Epithelial cell of proximal tubule (primary cell): ENCODE data around the gene PSMA7. TPM values are rescaled to one million over a fixed set of nuclear protein-coding genes. Genes with fewer than 3 reads are reported as not detected.
"Not testable (repeated sequence)": the region's sequence is repeated elsewhere in the genome, so short reads cannot be mapped to it uniquely, and the experiment has no call there.

Source experiments
- DNase-seq: peaks from one replicate; pipeline ENCODE4 v3.0.0-alpha.2; 2011; ENCODE audit warnings: low read depth
- H3K4me3 ChIP-seq: 2 replicates; pipeline ENCODE4 v1.5.1; 2011; ENCODE audit warnings: low read depth, mild to moderate bottlenecking, low read length
- total RNA-seq: library from RNA; depleted of rRNA; stranded (reverse); fragments of >200 nt; gene quantifications from 2 replicates; pipeline ENCODE4 v1.2.3, GENCODE V29; 2015
- TF ChIP-seq, protein P1 (sequence below): conservative IDR thresholded peaks from 2 replicates; pipeline ENCODE4 v1.5.1; 2012; ENCODE audit warnings: low read depth, mild to moderate bottlenecking, low read length

PSMA7 gene
- total RNA-seq, 1 donor from 2014 or later, result 541 TPM

DNA sequence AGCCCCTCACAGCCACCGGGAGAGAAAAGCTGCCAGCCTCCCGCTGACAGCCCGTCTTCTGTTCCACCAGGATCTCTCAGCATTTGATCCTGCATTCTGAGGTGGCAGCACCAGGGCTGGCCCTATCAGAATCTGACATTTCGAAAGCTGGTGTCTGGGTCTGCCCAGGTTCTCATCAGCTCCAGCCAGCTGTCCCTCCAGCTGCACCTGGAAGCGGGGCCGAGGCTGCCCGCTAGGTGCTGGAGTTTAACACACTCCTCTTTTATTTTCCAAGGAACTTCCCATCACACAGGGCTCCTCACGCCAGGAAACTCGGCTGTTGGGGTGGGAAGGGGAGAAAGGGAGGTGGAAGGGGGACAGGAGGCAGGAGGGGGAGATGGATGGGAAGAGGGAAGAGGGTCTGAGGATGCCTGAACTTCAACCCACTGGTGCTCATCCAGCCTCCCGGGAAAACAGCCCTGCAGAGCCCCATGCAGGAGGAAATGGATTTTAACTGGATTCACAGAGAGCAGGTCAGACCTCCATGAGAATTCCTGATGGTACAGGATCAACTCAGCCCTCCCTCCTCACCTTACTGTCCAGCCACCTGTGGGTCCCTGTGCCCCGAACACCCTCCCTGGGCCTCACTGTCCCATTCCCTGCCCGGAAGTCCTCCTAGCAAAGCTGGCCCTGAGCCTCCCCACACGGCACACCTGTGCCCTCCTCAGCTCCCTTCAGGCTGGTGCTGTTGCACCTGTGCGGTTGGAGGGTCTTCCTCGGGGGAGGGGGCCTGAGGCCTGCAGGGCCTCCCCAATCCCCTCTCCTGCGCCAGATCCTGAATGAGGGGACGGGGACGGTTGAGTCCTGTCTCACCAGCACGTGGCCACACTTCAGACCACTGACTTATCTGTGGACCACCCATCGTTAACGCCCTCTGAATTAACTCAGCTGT, 24.8 kb downstream of the PSMA7 start:
- TF ChIP-seq, protein P1, sequence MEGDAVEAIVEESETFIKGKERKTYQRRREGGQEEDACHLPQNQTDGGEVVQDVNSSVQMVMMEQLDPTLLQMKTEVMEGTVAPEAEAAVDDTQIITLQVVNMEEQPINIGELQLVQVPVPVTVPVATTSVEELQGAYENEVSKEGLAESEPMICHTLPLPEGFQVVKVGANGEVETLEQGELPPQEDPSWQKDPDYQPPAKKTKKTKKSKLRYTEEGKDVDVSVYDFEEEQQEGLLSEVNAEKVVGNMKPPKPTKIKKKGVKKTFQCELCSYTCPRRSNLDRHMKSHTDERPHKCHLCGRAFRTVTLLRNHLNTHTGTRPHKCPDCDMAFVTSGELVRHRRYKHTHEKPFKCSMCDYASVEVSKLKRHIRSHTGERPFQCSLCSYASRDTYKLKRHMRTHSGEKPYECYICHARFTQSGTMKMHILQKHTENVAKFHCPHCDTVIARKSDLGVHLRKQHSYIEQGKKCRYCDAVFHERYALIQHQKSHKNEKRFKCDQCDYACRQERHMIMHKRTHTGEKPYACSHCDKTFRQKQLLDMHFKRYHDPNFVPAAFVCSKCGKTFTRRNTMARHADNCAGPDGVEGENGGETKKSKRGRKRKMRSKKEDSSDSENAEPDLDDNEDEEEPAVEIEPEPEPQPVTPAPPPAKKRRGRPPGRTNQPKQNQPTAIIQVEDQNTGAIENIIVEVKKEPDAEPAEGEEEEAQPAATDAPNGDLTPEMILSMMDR, result no peak
- DNase-seq, result no peak

DNA sequence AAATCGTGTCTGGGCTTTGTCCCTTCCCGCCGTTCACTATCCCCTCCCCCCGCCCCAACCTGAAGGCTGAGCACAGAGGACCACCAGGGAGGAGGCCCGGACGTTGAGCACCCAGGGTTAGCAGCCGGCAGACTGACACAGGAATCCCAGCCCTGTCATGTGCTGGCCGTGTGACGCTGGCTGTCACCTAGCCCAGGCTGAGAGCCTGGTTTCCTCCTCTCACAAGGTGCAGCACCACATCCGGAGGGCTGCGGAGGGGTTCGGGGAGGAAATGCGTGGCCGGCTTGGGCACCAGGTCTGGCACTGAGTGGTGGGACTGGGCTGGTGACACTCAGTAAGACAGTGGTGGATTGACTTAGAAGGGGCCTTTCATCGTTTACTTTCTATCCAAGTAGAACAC, 25.5 kb downstream of the PSMA7 start:
- no peak for DNase-seq
- TF ChIP-seq, protein P1, result no peak
- H3K4me3 ChIP-seq, result no peak overlapping the region

More for the DNA sequence above, 24.8 kb downstream of the PSMA7 start:
- no peak overlapping the region for H3K4me3 ChIP-seq

DNA sequence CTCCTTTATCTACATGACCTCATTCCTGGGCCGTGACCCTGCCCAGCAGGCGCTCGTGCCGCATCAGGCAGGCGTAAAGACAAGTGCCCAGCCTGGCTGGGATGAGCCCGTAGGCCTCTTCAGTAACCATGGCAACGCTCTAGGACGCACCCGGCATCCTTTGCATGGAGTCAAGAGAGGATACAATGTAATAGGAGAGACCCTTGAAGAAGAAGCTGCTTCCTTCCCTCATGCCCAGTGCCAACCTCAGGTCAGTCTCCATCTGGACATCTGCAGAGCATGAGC, 25.9 kb downstream of the PSMA7 start:
- TF ChIP-seq, protein P1, result no peak
- no peak for DNase-seq
- H3K4me3 ChIP-seq, result no peak overlapping the region

DNA sequence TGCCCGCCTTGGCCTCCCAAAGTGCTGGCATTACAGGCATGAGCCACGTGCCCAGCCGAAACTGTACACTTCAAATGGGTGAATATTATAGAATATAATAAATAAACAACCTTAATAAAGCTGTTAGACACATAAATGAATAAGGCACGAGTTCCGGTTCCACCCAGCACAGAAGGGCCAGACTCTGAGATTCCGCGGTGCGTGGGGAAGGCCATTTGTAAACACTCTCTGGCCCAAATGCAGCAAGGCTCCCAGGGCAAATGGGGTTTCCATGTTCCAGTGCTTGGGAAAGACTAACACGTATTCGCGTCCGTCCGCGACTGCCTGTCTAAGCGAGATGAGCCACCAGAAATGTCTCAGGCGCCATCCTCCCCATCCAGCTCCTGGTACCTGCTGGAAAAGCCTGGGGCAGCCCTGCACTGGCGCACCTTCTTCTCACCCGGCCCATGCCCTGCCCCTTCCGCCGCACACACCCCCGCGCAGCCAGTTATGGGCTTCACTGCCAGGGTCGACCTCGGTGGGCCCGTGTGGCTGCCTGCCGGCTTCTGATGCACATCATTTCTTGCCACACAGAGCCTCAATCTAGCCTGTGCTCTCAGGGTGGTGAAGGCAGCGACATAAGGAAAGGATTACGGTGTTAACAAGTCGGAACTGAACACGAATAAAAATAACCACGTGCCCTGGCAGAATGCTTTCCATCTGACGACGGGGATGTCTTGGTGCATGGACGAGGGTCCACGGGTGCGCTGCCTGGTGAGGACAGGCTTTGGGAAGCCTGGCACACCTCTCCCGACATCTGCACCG, 26.4 kb downstream of the PSMA7 start:
- DNase-seq, result no peak
- H3K4me3 ChIP-seq, result no peak overlapping the region
- TF ChIP-seq, protein P1, result no peak

DNA sequence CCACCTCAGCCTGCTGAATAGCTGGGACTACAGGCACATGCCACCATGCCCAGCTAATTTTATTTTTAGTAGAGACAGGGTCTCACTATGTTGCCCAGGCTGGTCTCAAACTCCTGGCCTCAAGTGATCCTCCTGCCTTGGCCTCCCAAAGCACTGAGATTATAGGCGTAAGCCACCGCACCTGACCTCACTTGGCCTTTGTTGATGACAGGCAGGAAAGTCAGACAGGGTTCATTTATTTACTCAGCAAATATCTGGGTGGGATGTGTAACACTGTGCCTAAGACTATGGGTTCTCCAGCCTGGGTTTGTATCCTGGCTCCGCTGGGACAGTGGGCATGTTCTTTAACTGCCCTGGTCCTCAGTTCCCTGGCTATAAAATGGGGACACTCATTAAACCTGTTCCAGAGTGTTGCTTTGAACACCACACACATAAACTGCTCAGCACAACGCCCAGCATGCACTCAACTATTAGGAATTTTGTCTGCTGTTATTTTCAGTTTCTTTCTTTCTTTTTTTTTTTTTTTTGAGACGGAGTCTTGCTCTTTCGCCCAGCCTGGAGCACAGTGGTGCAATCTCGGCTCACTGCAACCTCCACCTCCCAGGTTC, 27.3 kb downstream of the PSMA7 start:
- H3K4me3 ChIP-seq, DNase-seq: not testable (repeated sequence)

DNA sequence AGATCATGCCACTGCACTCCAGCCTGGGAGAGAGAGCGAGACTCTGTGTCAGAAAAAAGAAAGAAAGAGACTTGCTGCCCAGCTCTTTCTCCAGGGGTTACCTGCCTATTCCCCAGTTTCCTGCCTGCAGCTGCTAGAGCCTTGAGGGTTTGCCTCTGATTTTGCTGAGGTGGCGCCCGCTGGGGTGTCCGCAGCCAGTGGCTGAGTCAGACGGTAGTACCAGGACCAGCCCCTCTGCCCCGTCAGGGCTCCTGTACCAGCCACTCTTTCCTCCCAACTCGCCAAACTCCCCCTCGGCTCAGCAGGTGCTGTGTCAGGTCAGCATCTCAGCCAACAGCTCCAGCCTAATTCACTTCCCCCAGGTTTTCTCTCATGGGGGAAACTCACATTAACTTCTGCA, 28.3 kb downstream of the PSMA7 start:
- DNase-seq, result no peak
- TF ChIP-seq, protein P1, result no peak
- H3K4me3 ChIP-seq, result no peak overlapping the region

DNA sequence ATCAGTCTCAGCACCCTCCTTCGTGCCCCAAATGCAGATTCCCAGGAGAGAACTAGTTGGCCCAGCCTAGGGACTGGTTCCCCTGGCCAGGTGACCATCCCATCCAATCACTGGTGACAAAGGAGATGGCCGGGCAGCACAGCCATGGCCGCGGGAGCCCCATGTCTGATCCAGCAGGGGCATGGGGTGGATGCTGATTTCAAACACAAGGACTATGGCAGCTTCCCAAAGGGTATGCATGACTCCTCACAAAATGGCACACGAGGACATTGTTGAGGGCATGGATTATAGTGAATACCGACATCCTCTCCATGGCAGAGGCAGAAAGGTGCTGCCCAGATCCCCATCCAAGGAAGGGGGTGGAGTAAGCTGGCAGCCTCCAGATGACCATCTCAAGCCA, 30.8 kb downstream of the PSMA7 start:
- DNase-seq, result no peak
- TF ChIP-seq, protein P1, result no peak
- no peak overlapping the region for H3K4me3 ChIP-seq
